Endothelial cell (in vitro differentiated cells): ENCODE measurements around the gene TBC1D10B. TPM values are rescaled to one million over a fixed set of nuclear protein-coding genes. Genes with fewer than 3 reads are reported as not detected.

Source experiments
- DNase-seq: peaks from one replicate; pipeline ENCODE4 v3.0.0; 2021; ENCODE audit warnings: low spot score
- H3K27ac Mint-ChIP-seq: one replicate; pipeline ENCODE4 v1.8.0; 2021; ENCODE audit warnings: mixed read lengths, inconsistent platforms; ENCODE audit not compliant: unreplicated experiment
- H3K27me3 Mint-ChIP-seq: one replicate; pipeline ENCODE4 v1.8.0; 2021; ENCODE audit warnings: mild to moderate bottlenecking, moderate library complexity, mixed read lengths, inconsistent platforms; ENCODE audit not compliant: unreplicated experiment
- H3K36me3 Mint-ChIP-seq: one replicate; pipeline ENCODE4 v1.8.0; 2021; ENCODE audit warnings: mild to moderate bottlenecking, low read depth, mixed read lengths, inconsistent platforms; ENCODE audit not compliant: unreplicated experiment
- H3K4me1 Mint-ChIP-seq: one replicate; pipeline ENCODE4 v1.8.0; 2021; ENCODE audit warnings: mild to moderate bottlenecking, mixed read lengths, inconsistent platforms; ENCODE audit not compliant: unreplicated experiment
- H3K4me3 Mint-ChIP-seq: one replicate; pipeline ENCODE4 v1.8.0; 2021; ENCODE audit warnings: mild to moderate bottlenecking, mixed read lengths, inconsistent platforms; ENCODE audit not compliant: unreplicated experiment
- H3K9me3 Mint-ChIP-seq: one replicate; pipeline ENCODE4 v1.8.0; 2021; ENCODE audit warnings: mixed read lengths, inconsistent platforms; ENCODE audit not compliant: unreplicated experiment
- total RNA-seq: library from RNA; stranded (reverse); fragmentation: NEBNext Ultra II Directional; extraction: Animal tissue kit (Norgen Biotek cat#: 25700); gene quantifications from one replicate; pipeline ENCODE4 v1.2.1, GENCODE V29; 2021; ENCODE audit not compliant: unreplicated experiment
- TF ChIP-seq, protein P1 (sequence below): fragments of 200-600 bp; sonication (generic); IDR thresholded peaks from one replicate; pipeline ENCODE4 v1.5.0; 2021; ENCODE audit warnings: antibody characterized with exemption; ENCODE audit not compliant: unreplicated experiment

TBC1D10B gene
- total RNA-seq, 1 donor from 2014 or later = 62.4 TPM

DNA sequence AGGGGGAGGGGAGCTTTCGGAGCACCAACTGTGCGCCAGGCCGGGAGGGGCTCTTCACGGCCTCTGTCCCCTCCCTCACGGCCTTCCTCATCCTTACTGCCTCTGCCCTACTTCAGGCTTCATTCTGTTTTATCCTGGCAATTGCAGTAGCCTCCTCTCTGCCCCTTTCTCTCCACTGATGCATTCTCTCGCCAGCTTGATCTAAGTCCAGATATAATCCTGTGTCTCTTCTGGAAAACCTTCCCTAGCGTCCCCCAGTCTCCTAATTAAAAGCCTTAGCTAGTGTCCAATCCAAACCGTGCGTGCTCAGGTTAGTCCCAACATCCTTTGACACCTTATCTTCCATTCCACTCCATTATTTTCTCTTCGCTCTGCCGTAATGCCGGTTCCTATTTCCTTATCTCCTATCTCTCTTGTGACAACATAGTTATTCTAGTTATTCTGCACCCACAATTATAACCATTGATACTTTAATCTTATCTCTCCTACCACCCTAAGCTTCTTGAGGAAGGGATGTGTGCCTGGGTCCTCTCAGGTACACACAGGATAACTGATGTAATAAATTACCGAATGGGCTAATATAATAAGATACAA, 25.8 kb upstream of the TBC1D10B start:
- Mint-ChIP-seq H3K36me3 (peaks cover 13% of the 10 kb centered on the region), H3K27ac (peak overlapping the region; percentile 90), H3K27me3 (peaks cover 21% of the 10 kb centered on the region), H3K4me1 (peaks cover 32% of the 10 kb centered on the region), H3K4me3 (peak overlapping the region; percentile 97), H3K9me3 (no peaks in the 10 kb centered on the region)
- no peak for DNase-seq
- TF ChIP-seq, protein P1, sequence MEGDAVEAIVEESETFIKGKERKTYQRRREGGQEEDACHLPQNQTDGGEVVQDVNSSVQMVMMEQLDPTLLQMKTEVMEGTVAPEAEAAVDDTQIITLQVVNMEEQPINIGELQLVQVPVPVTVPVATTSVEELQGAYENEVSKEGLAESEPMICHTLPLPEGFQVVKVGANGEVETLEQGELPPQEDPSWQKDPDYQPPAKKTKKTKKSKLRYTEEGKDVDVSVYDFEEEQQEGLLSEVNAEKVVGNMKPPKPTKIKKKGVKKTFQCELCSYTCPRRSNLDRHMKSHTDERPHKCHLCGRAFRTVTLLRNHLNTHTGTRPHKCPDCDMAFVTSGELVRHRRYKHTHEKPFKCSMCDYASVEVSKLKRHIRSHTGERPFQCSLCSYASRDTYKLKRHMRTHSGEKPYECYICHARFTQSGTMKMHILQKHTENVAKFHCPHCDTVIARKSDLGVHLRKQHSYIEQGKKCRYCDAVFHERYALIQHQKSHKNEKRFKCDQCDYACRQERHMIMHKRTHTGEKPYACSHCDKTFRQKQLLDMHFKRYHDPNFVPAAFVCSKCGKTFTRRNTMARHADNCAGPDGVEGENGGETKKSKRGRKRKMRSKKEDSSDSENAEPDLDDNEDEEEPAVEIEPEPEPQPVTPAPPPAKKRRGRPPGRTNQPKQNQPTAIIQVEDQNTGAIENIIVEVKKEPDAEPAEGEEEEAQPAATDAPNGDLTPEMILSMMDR = no peak

DNA sequence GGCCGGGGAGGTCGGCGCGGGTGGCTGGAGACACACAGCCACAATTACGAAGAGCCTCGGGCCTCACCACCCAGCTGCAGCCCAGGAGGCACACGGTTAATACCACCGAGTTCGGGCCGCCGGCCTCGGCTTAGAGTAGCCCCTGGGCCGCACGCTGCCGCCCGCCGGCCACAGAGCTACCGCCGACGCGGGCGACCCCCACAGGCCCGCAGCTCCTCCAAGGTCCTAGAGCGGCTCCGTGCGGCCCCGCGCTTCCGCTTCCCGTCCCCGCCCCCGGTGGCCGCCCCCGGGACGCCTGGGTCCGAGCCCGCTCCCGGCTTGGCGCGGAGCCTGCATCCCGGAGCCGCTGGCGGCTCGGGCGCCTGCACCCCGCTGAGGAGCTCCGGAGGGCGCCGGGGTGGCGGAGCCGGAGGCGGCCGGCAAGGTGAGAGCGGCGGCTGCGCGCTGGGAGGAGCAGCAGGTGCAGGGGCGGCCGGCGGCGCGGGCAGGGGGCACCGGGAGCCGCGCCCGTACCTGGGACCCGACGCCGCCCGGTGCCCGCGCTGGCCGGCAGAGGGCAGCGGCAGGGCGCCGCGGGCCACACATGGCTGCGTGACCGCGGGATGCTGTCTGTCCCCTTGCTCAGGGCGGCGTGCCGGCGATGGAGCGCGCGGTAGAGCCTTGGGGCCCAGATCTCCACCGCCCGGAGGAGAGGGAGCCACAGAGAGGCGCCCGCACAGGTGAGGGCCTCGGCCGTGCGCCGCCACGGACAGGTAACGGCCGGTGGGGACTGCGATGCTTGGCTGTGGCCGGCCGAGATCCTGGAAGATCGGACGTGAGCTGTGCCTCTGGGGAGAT, 25.1 kb upstream of the TBC1D10B start, which contains the start of gene ZNF48:
ZNF48 (plus strand) TSS at position 266 of the 837 bp plus-strand sequence; CDS start at position 641, 375 bp downstream.
- peaks cover 32% of the 10 kb centered on the region for H3K4me1 Mint-ChIP-seq

DNA sequence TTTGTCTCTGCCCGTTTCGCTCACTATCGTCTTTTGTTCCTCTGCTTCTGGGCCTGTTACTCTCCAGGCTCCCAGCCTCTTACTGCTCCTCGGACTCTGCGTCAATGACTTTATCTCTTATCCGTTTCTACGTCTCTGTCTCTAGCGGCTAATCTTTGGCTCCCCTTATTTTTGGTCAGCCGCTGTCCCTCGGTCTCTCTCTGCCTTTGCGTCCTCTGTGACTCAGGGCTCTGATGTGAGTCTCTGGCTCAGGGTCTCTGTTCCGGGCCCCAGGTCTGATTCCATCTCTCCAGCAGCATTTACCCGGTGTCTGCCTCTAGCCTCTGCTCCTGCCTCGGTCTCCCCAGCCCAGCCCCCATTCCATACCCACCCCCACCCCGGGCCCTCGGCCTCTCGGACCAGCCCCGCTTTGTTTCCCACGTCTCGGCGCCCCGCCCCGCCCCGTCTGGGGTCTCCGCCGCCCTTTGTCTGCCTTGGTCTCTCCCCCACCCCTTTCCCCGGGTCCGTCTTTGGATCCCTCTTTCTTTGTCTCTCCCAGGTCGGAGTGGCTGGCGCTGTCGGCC, 24.4 kb upstream of the TBC1D10B start:
- Mint-ChIP-seq H3K27me3 (peaks cover 21% of the 10 kb centered on the region), H3K4me1 (peaks cover 28% of the 10 kb centered on the region), H3K9me3 (no peaks in the 10 kb centered on the region), H3K36me3 (peaks cover 13% of the 10 kb centered on the region), H3K4me3 (peak overlapping the region; percentile 92), H3K27ac (peak overlapping the region; percentile 99)
- no peak for DNase-seq
- TF ChIP-seq, protein P1 = no peak

More for the DNA sequence above, 25.1 kb upstream of the TBC1D10B start, which contains the start of gene ZNF48:
- peaks cover 21% of the 10 kb centered on the region for H3K27me3 Mint-ChIP-seq
- H3K9me3 Mint-ChIP-seq = no peaks in the 10 kb centered on the region
- peak within 1 kb of the TSS; percentile 97 for H3K4me3 Mint-ChIP-seq
- peak within 1 kb of the TSS; percentile 99 for H3K27ac Mint-ChIP-seq
- DNase-seq = peak; percentile 80
- H3K36me3 Mint-ChIP-seq = peaks cover 13% of the 10 kb centered on the region
- TF ChIP-seq, protein P1 = peak; percentile 41

DNA sequence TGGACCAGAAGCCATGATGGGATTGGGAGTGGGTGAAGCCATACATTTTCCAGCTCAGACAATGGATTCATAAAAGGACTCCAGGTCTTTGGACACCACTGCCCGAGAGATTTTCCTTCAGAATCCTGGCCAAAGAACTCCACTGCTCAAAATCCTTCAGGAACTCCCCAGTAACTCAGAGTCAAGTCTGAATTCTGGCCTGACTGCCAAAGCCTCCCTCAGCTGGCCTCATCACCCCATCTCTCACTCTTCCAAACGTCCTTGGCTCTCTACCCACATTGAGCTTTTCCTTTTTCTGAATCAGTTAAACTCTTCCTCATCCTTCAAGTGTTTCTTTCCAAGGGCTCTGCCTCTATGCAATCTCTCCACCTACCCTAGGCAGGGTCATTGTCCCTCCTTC, 13.2 kb upstream of the TBC1D10B start:
- DNase-seq = no peak
- H3K36me3 Mint-ChIP-seq = peaks cover 4% of the 10 kb centered on the region
- H3K27ac Mint-ChIP-seq = peak overlapping the region; percentile 24
- peaks cover 3% of the 10 kb centered on the region for H3K27me3 Mint-ChIP-seq
- TF ChIP-seq, protein P1 = no peak
- no peaks in the 10 kb centered on the region for H3K9me3 Mint-ChIP-seq
- H3K4me1 Mint-ChIP-seq = peaks cover 9% of the 10 kb centered on the region
- H3K4me3 Mint-ChIP-seq = no peak overlapping the region
